ENCODE results near the gene PRR12.

The PRR12 gene

GRCh38 chr19:49583239-49583638, 7.7 kb upstream of the PRR12 start:
- H3K4me3 ChIP-seq (ENCODE audit: low read depth, low read length): no peak overlapping the region
- no peak for TF ChIP-seq CTCF (IDR thresholded peaks at IDR 0.05; ENCODE audit: low read depth, low read length)
- no peak for TF ChIP-seq MYC (IDR thresholded peaks at IDR 0.05; ENCODE audit: low read depth, low read length)
- no peak for TF ChIP-seq POLR2A (IDR thresholded peaks at IDR 0.05; ENCODE audit: extremely low read depth, insufficient read length)
- no peak for TF ChIP-seq MAX (IDR thresholded peaks at IDR 0.05; ENCODE audit: low read depth, low read length)
- no peak for DNase-seq (ENCODE audit: low read depth)

DNA sequence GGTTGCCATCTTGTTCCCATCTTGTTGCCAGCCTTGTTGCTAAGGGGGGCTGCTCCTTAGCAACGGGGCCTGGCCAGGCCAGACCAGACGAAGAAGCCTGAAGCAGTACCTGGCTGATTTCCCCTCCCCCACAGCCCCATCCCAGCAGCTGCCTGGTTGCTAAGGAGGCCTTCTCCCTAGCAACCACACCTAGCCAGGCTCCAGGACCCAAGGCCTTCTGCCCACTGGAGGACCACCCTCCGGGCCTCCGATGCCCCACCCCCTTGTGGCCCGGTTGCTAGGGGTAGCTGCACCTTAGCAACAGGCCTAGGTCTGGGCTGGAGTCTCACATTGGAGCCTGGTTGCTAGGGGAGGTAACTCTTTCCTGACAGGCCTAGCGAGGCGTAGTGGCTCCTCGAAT, 6.0 kb upstream of the PRR12 start:
- TF ChIP-seq POLR2A (IDR thresholded peaks at IDR 0.05; ENCODE audit: extremely low read depth, insufficient read length) (no peak), MAX (IDR thresholded peaks at IDR 0.05; ENCODE audit: low read depth, low read length) (no peak), MYC (IDR thresholded peaks at IDR 0.05; ENCODE audit: low read depth, low read length) (no peak), CTCF (IDR thresholded peaks at IDR 0.05; ENCODE audit: low read depth, low read length) (no peak)
- DNase-seq (ENCODE audit: low read depth): no peak
- H3K4me3 ChIP-seq (ENCODE audit: low read depth, low read length): no peak overlapping the region

DNA sequence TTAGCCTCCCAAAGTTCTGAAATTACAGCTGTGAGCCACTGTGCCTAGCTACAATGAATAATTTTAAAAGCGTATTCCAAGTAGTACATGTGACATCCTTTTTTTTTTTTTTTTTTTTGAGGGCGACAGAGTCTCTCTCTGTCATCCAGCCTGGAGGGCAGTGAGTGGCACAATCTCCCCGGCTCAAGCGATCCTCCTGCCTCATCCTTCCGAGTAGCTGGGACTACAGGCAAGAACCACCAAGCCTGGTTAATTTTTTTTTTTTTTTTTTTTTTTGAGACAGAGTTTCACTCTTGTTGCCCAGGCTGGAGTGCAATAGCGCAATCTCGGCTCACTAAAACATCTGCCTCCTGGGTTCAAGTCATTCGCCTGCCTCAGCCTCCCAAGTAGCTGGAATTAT, 3.8 kb upstream of the PRR12 start:
- no peak for TF ChIP-seq CTCF (IDR thresholded peaks at IDR 0.05; ENCODE audit: low read depth, low read length)
- TF ChIP-seq MAX (IDR thresholded peaks at IDR 0.05; ENCODE audit: low read depth, low read length): no peak
- TF ChIP-seq MYC (IDR thresholded peaks at IDR 0.05; ENCODE audit: low read depth, low read length): no peak
- TF ChIP-seq POLR2A (IDR thresholded peaks at IDR 0.05; ENCODE audit: extremely low read depth, insufficient read length): no peak
- no peak for DNase-seq (ENCODE audit: low read depth)
- H3K4me3 ChIP-seq (ENCODE audit: low read depth, low read length): no peak overlapping the region

DNA sequence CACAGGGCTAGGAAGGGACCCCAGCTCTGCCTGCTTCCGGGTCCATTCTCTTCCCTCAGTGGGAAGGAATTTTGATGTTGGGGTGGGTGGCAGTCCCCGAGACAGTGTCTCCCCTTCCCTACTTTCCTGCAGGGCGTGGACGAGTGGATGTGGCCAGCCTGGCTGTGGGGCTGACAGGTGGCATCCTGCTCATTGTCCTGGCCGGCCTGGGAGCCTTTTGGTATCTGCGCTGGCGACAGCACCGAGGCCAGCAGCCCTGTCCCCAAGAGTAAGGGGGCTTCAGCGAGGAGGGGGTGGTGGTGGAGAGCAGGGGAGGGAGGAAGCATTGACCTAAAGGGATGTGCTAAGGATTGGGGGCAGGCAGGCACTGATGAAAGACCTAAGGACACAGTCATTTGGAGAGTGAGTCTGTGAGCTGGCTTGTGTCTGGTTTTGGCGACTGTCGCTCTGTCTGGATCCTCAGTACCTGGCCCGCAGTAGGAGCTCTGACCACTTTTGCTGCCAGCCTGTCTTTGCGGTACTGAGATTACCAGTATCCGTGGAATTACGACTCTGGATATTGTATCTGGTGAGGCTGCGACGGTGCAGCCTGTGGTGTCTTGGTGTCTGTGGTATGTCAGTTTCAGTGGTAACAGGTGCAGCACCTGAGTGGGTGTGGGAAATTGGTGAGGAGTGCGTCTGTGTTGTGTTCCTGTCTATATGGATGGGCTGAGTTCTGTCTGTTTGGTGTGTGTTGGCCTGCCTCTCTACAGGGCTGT, 2.4 kb upstream of the PRR12 start:
- no peak for TF ChIP-seq CTCF (IDR thresholded peaks at IDR 0.05; ENCODE audit: low read depth, low read length)
- no peak for TF ChIP-seq POLR2A (IDR thresholded peaks at IDR 0.05; ENCODE audit: extremely low read depth, insufficient read length)
- TF ChIP-seq MYC (IDR thresholded peaks at IDR 0.05; ENCODE audit: low read depth, low read length): no peak
- TF ChIP-seq MAX (IDR thresholded peaks at IDR 0.05; ENCODE audit: low read depth, low read length): no peak
- no peak overlapping the region for H3K4me3 ChIP-seq (ENCODE audit: low read depth, low read length)
- no peak for DNase-seq (ENCODE audit: low read depth)

- H3K4me3 ChIP-seq (ENCODE audit: low read depth, low read length): no peak overlapping the region
- no peak for DNase-seq (ENCODE audit: low read depth)
- no peak for TF ChIP-seq MAX (IDR thresholded peaks at IDR 0.05; ENCODE audit: low read depth, low read length)
- TF ChIP-seq POLR2A (IDR thresholded peaks at IDR 0.05; ENCODE audit: extremely low read depth, insufficient read length): no peak
- no peak for TF ChIP-seq MYC (IDR thresholded peaks at IDR 0.05; ENCODE audit: low read depth, low read length)
- no peak for TF ChIP-seq CTCF (IDR thresholded peaks at IDR 0.05; ENCODE audit: low read depth, low read length)
These were observed 1.5 kb upstream of the PRR12 start for GRCh38 chr19:49589502-49589905.
